Panc1 (cell line): ENCODE measurements around the gene ANAPC16. TPM values are rescaled to one million over a fixed set of nuclear protein-coding genes. Genes with fewer than 3 reads are reported as not detected.

Source experiments
- ATAC-seq: fragments of 200-7000 bp; cut with Tn5 transposase; 2 replicates; pipeline ENCODE4 v1.9.1; 2020; ENCODE audit warnings: mild to moderate bottlenecking, moderate library complexity
- BruUV-seq: library from RNA; stranded (reverse); fragments of 400-500 nt; replicated peaks from 2 replicates; lab custom pipeline; 2021; lab: Mats Ljungman, UMichigan
- CTCF ChIA-PET: fragments of 300-600 bp; sonication (Branson Sonifier 250); formaldehyde crosslinking; loops from one replicate; lab custom pipeline; 2022; ENCODE audit warnings: antibody characterized with exemption; lab: Charles Lee
- POLR2A ChIA-PET: fragments of 300-600 bp; sonication (Branson Sonifier 250); formaldehyde crosslinking; loops from one replicate; lab custom pipeline; 2022; ENCODE audit warnings: antibody characterized with exemption; lab: Charles Lee
- DNase-seq: peaks from one replicate; pipeline ENCODE4 v3.0.0-alpha.2; 2010; ENCODE audit warnings: low read depth, low spot score
- H3K27ac ChIP-seq: 2 replicates; pipeline ENCODE4 v1.5.1; 2011; ENCODE audit warnings: mild to moderate bottlenecking, low read length, inconsistent platforms
- H3K27me3 ChIP-seq: fragments of 200-500 bp; sonication (Bioruptor generic); 2 replicates; pipeline ENCODE4 v1.6.0; 2014; ENCODE audit warnings: low read length, inconsistent platforms; ENCODE audit not compliant: control insufficient read depth, insufficient read depth
- H3K36me3 ChIP-seq: fragments of 200-500 bp; sonication (Bioruptor generic); 2 replicates; pipeline ENCODE4 v1.5.1; 2014; ENCODE audit warnings: inconsistent platforms, mild to moderate bottlenecking, low read length, moderate library complexity; ENCODE audit not compliant: control insufficient read depth, insufficient read depth
- H3K4me1 ChIP-seq: 2 replicates; pipeline ENCODE4 v1.5.1; 2011; ENCODE audit warnings: inconsistent platforms, mild to moderate bottlenecking, low read length, moderate library complexity; ENCODE audit not compliant: control insufficient read depth, insufficient read depth
- H3K4me3 ChIP-seq, 2 experiments: 2 replicates each; pipeline ENCODE4 v1.5.1; 2011 to 2012; ENCODE audit warnings: low read depth in 2 of 2, low read length in 2 of 2, mild to moderate bottlenecking in 2 of 2, inconsistent platforms in 1 of 2, moderate library complexity in 1 of 2
- H3K9me3 ChIP-seq: fragments of 200-500 bp; sonication (Bioruptor generic); 2 replicates; pipeline ENCODE4 v1.5.1; 2014; ENCODE audit warnings: low read depth, mild to moderate bottlenecking, inconsistent platforms, low read length, moderate library complexity; ENCODE audit not compliant: control insufficient read depth, insufficient read depth
- POLR2AphosphoS5 ChIP-seq: IDR thresholded peaks from 2 replicates; pipeline ENCODE4 v1.6.1; 2012; ENCODE audit warnings: mild to moderate bottlenecking, low read depth, low read length, moderate library complexity
- SIN3A ChIP-seq: IDR thresholded peaks from 2 replicates; pipeline ENCODE4 v1.6.1; 2012; ENCODE audit warnings: low read depth, mild to moderate bottlenecking, low read length, moderate library complexity, borderline replicate concordance; ENCODE audit not compliant: insufficient read depth
- TCF7L2 ChIP-seq: IDR thresholded peaks from 2 replicates; pipeline ENCODE4 v1.6.1; 2011; ENCODE audit warnings: mild to moderate bottlenecking, low read depth, low read length, inconsistent platforms
- in situ Hi-C: cut with HindIII; loops from 2 replicates; pipeline ENCODE4 v1.10.0; 2016; ENCODE audit warnings: low sequenced_read_pairs, low pct_unique_long_range_greater_than_20kb
- intact Hi-C: fragments of 100-400 bp; cut with micrococcal nuclease; formaldehyde crosslinking; loops from one replicate; pipeline ENCODE4 v1.10.0; 2022; ENCODE audit not compliant: unreplicated experiment
- total RNA-seq: library from RNA; stranded (reverse); gene quantifications from one replicate; pipeline ENCODE4 v1.2.1, GENCODE V29; 2021; ENCODE audit not compliant: unreplicated experiment
- TF ChIP-seq, protein P1 (sequence below), 2 experiments: IDR thresholded peaks; 2 replicates each; pipeline ENCODE4 v1.6.1; 2011 to 2012; ENCODE audit warnings: low read depth in 2 of 2, control low read depth in 1 of 2, low read length in 1 of 2, mild to moderate bottlenecking in 1 of 2, moderate library complexity in 1 of 2; ENCODE audit not compliant: insufficient read depth in 1 of 2
- TF ChIP-seq, protein P2 (sequence below): fragments of 450-650 bp; IDR thresholded peaks from 2 replicates; pipeline ENCODE4 v1.5.1; 2017; ENCODE audit warnings: mild to moderate bottlenecking

The ANAPC16 gene
- total RNA-seq, 1 experiment from 2014 or later, result 110 TPM

DNA sequence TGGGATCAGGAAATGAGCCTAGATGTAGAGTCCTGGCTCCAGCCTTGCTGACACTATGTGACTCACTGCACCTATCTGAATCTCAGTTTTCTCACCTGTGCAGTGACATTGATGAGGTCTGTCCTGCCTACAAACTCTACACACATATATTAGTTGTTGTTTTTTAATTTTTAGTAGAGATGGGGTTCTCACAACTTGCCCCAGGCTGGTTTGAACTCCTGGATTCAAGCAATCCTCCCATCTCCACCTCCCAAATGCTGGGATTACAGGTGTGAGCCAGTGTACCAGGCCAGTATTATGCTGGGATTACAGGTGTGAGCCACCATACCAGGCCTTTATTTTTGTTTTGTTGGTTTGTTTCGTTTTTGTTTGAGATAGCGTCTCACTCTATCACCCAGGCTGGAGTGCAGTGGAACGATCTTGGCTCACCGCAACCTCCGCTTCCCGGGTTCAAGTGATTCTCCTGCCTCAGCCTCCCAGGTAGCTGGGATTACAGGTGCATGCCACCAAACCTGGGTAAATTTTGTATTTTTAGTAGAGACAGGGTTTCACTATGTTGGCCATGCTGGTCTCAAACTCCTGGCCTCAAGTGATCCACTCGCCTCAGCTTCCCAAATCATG lies 46.1 kb downstream of the ANAPC16 start:
- CTCF ChIA-PET, result no interaction called here
- H3K4me1 ChIP-seq, result peaks cover 30% of the 10 kb centered on the region
- no peak for TF ChIP-seq TCF7L2
- TF ChIP-seq, protein P1, sequence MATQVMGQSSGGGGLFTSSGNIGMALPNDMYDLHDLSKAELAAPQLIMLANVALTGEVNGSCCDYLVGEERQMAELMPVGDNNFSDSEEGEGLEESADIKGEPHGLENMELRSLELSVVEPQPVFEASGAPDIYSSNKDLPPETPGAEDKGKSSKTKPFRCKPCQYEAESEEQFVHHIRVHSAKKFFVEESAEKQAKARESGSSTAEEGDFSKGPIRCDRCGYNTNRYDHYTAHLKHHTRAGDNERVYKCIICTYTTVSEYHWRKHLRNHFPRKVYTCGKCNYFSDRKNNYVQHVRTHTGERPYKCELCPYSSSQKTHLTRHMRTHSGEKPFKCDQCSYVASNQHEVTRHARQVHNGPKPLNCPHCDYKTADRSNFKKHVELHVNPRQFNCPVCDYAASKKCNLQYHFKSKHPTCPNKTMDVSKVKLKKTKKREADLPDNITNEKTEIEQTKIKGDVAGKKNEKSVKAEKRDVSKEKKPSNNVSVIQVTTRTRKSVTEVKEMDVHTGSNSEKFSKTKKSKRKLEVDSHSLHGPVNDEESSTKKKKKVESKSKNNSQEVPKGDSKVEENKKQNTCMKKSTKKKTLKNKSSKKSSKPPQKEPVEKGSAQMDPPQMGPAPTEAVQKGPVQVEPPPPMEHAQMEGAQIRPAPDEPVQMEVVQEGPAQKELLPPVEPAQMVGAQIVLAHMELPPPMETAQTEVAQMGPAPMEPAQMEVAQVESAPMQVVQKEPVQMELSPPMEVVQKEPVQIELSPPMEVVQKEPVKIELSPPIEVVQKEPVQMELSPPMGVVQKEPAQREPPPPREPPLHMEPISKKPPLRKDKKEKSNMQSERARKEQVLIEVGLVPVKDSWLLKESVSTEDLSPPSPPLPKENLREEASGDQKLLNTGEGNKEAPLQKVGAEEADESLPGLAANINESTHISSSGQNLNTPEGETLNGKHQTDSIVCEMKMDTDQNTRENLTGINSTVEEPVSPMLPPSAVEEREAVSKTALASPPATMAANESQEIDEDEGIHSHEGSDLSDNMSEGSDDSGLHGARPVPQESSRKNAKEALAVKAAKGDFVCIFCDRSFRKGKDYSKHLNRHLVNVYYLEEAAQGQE (IDR thresholded peaks at IDR 0.05; ENCODE audit: insufficient read depth in 1 of 2, low read depth in 2 of 2, low read length in 1 of 2), result no peak
- no peak for TF ChIP-seq SIN3A
- TF ChIP-seq, protein P2, sequence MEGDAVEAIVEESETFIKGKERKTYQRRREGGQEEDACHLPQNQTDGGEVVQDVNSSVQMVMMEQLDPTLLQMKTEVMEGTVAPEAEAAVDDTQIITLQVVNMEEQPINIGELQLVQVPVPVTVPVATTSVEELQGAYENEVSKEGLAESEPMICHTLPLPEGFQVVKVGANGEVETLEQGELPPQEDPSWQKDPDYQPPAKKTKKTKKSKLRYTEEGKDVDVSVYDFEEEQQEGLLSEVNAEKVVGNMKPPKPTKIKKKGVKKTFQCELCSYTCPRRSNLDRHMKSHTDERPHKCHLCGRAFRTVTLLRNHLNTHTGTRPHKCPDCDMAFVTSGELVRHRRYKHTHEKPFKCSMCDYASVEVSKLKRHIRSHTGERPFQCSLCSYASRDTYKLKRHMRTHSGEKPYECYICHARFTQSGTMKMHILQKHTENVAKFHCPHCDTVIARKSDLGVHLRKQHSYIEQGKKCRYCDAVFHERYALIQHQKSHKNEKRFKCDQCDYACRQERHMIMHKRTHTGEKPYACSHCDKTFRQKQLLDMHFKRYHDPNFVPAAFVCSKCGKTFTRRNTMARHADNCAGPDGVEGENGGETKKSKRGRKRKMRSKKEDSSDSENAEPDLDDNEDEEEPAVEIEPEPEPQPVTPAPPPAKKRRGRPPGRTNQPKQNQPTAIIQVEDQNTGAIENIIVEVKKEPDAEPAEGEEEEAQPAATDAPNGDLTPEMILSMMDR, result no peak
- TF ChIP-seq POLR2AphosphoS5, result no peak
- H3K36me3 ChIP-seq, result no peaks in the 10 kb centered on the region
- no peaks in the 10 kb centered on the region for H3K9me3 ChIP-seq
- in situ Hi-C loops (no loop called here), intact Hi-C loops (no loop called here)
- DNase-seq (no peak), ATAC-seq (no peak; the same call in 1 of the 2 replicates)
- H3K27ac ChIP-seq, result peak overlapping the region; percentile 89
- no TSS peak for BruUV-seq
- POLR2A ChIA-PET, result no interaction called here
- no peaks in the 10 kb centered on the region for H3K27me3 ChIP-seq
- peak overlapping the region in 1 of 2 experiments; percentile 58; a peak in 2 of 4 replicates for H3K4me3 ChIP-seq

DNA sequence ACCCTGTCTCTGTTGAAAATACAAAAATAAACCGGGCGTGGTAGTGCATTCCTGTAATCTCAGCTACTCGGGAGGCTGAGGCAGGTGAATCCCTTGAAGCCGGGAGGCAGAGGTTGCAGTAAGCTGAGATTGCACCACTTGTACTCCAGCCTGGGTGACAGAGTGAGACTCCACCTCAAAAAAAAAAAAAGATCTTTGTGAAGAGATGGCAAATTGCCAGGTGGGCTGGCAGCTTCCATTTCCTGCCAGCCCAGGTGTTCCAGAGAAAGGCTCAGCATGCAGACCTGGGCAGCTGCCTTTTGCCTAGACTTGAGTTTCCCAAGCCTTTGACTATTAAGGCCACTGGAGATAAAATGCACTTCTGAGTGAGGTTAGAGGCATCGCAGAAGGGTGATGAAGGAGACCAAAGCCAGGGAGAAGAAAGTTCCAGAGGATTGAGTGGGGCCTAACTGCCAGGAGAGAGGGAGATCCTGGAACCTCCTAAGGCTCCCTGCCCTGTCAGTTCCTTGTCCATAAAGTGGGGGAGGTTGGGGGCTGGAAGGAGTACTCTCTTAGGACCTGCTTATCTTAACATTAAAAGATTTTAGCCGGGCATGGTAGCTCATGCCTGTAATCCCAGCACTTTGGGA lies 47.9 kb downstream of the ANAPC16 start:
- CTCF ChIA-PET, result no interaction called here
- POLR2A ChIA-PET, result no interaction called here
- no peak for ATAC-seq
- no peak for DNase-seq
- Histone ChIP-seq H3K4me1 (peaks cover 30% of the 10 kb centered on the region), H3K36me3 (no peaks in the 10 kb centered on the region), H3K9me3 (no peaks in the 10 kb centered on the region), H3K27ac (peak overlapping the region; percentile 51; the same call in 1 of the 2 replicates), H3K4me3 (no peak overlapping the region), H3K27me3 (no peaks in the 10 kb centered on the region)
- intact Hi-C loops (no loop called here), in situ Hi-C loops (no loop called here)
- TF ChIP-seq, protein P1 (IDR thresholded peaks at IDR 0.05; ENCODE audit: insufficient read depth in 1 of 2, low read depth in 2 of 2, low read length in 1 of 2), result no peak
- TF ChIP-seq TCF7L2 (no peak), SIN3A (no peak), POLR2AphosphoS5 (no peak)
- TF ChIP-seq, protein P2, result no peak
- no TSS peak for BruUV-seq
